GM12892 (cell line): ENCODE results near the gene ATP2B3.

ENCODE experiments used
- POLR2A ChIP-seq: IDR thresholded peaks from 2 replicates; pipeline ENCODE4 v1.6.1; 2011; ENCODE audit warnings: low read depth, low read length, control low read depth
- POLR2AphosphoS5 ChIP-seq: IDR thresholded peaks from 2 replicates; pipeline ENCODE4 v1.6.1; 2011; ENCODE audit warnings: low read depth, low read length, control low read depth

DNA sequence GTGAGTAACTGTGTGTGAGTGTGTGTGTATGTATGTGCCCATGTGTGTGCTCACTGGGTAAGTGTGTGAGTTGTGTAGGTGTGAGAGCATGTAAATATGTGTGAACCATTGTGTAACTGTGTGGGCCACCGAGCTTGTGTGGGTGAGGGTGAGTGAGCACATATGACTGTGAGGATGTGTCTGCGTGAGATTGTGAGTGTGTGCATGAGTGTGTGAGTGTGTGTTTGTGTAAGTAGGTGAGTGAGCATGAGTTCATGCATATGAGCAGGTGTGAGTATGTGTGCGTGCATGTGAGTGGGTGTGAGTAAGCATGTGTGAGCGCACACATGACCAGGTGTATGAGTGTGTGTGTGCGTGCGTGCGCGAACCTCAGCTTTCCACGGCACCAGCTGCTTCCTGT lies 1.4 kb upstream of the ATP2B3 start:
- no peak for TF ChIP-seq POLR2AphosphoS5
- TF ChIP-seq POLR2A, result no peak
